PC-9 (cell line): Measurements from ENCODE around the gene TTC22. TPM values are rescaled to one million over a fixed set of nuclear protein-coding genes. Genes with fewer than 3 reads are reported as not detected.

ENCODE experiments used
- BruUV-seq: library from RNA; stranded (reverse); fragments of 400-500 nt; replicated peaks from 2 replicates; lab custom pipeline; 2021; lab: Mats Ljungman, UMichigan
- CTCF ChIA-PET: fragments of 300-600 bp; sonication (Branson Sonifier 250); formaldehyde crosslinking; loops from one replicate; lab custom pipeline; 2022; ENCODE audit warnings: antibody characterized with exemption; lab: Charles Lee
- POLR2A ChIA-PET: fragments of 300-600 bp; sonication (Branson Sonifier 250); formaldehyde crosslinking; loops from one replicate; lab custom pipeline; 2022; ENCODE audit warnings: antibody characterized with exemption; ENCODE audit not compliant: unreplicated experiment; lab: Charles Lee
- DNase-seq, 2 experiments: peaks; one replicate each; pipeline versions ENCODE4 v3.0.0 to v3.0.0-alpha.2; 2015 to 2022; ENCODE audit warnings: mixed read lengths in 1 of 2
- H2AFZ ChIP-seq: fragments of 200-600 bp; sonication (generic); 2 replicates; pipeline ENCODE4 v1.8.1; 2017; ENCODE audit warnings: antibody characterized with exemption
- H3F3A ChIP-seq: fragments of 200-600 bp; sonication (generic); 2 replicates; pipeline ENCODE4 v1.8.1; 2017; ENCODE audit warnings: antibody characterized with exemption, mild to moderate bottlenecking, low read depth; ENCODE audit not compliant: insufficient read depth
- H3K27ac ChIP-seq: fragments of 200-600 bp; sonication (generic); 2 replicates; pipeline ENCODE4 v1.6.1; 2016; ENCODE audit warnings: mixed run types
- H3K27me3 ChIP-seq: fragments of 200-600 bp; sonication (generic); 2 replicates; pipeline ENCODE4 v1.6.1; 2016; ENCODE audit warnings: low read depth, mixed run types; ENCODE audit not compliant: insufficient read depth
- H3K36me3 ChIP-seq: fragments of 200-600 bp; sonication (generic); 2 replicates; pipeline ENCODE4 v1.6.1; 2016; ENCODE audit warnings: low read depth, mixed run types
- H3K4me1 ChIP-seq: fragments of 200-600 bp; sonication (generic); replicated peaks from 2 replicates; pipeline ENCODE4 v1.6.1; 2016; ENCODE audit warnings: mixed run types; ENCODE audit not compliant: insufficient read depth
- H3K4me2 ChIP-seq: fragments of 200-600 bp; sonication (generic); 2 replicates; pipeline ENCODE4 v1.6.1; 2017; ENCODE audit warnings: mixed run types
- H3K4me3 ChIP-seq: fragments of 200-600 bp; sonication (generic); 2 replicates; pipeline ENCODE4 v1.6.1; 2016; ENCODE audit warnings: mixed run types
- H3K79me2 ChIP-seq: fragments of 200-600 bp; sonication (generic); 2 replicates; pipeline ENCODE4 v1.6.1; 2017; ENCODE audit warnings: low read depth, mixed run types
- H3K9me2 ChIP-seq: fragments of 200-600 bp; sonication (generic); 2 replicates; pipeline ENCODE4 v1.8.1; 2017; ENCODE audit warnings: mild to moderate bottlenecking; ENCODE audit not compliant: insufficient read depth
- H3K9me3 ChIP-seq: fragments of 200-600 bp; sonication (generic); 2 replicates; pipeline ENCODE4 v1.8.1; 2016; ENCODE audit warnings: low read depth; ENCODE audit not compliant: insufficient read depth
- H4K20me1 ChIP-seq: fragments of 200-600 bp; sonication (generic); 2 replicates; pipeline ENCODE4 v1.8.1; 2017; ENCODE audit not compliant: insufficient read depth
- EZH2 ChIP-seq: fragments of 200-600 bp; sonication (generic); IDR thresholded peaks from 2 replicates; pipeline ENCODE4 v1.8.0; 2017; ENCODE audit warnings: antibody characterized with exemption, low read depth
- intact Hi-C: fragments of 100-400 bp; cut with micrococcal nuclease; formaldehyde crosslinking; loops from one replicate; pipeline ENCODE4 v1.10.0; 2022; ENCODE audit not compliant: unreplicated experiment
- total RNA-seq: library from RNA; stranded (reverse); gene quantifications from 2 replicates; pipeline ENCODE4 v1.2.3, GENCODE V29; 2021
- TF ChIP-seq, protein P1 (sequence below): fragments of 200-600 bp; sonication (generic); conservative IDR thresholded peaks from 2 replicates; pipeline ENCODE4 v1.6.1; 2017; ENCODE audit warnings: mixed run types, antibody characterized with exemption, mild to moderate bottlenecking, moderate library complexity

The TTC22 gene
- total RNA-seq, 1 experiment from 2014 or later = 26.3 TPM

DNA sequence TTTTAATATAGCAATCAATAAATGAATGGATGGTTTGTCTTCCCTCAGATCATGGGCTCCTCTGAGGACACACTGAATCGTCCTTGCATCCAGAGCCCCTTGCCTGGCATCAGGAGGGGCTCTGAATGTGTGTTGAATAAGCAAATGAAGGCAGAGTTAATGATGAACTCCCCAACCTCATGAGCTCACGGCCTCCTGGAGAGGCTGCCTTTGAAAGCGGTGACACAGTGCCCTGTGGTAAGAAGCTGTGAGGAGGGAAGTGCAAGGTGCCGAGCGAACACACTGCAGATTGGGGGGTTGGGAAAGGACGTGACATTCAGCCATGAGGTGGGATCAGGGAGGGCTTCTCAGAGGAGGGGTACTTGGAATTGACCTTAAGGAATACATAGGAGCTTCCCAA, 33.6 kb downstream of the TTC22 start:
- Histone ChIP-seq H3K27me3 (no peaks in the 10 kb centered on the region), H3K36me3 (no peaks in the 10 kb centered on the region), H2AFZ (no peak overlapping the region), H3K9me3 (no peaks in the 10 kb centered on the region), H3K4me1 (peaks cover 7% of the 10 kb centered on the region; the same call in 1 of the 2 replicates), H3K4me3 (no peak overlapping the region), H3K79me2 (peaks cover 16% of the 10 kb centered on the region), H3F3A (no peaks in the 10 kb centered on the region), H3K4me2 (no peak overlapping the region), H3K9me2 (no peaks in the 10 kb centered on the region), H3K27ac (no peak overlapping the region), H4K20me1 (no peaks in the 10 kb centered on the region)
- no TSS peak for BruUV-seq
- intact Hi-C loops = no loop called here
- CTCF ChIA-PET = no interaction called here
- POLR2A ChIA-PET = no interaction called here
- no peak for DNase-seq
- TF ChIP-seq, protein P1, sequence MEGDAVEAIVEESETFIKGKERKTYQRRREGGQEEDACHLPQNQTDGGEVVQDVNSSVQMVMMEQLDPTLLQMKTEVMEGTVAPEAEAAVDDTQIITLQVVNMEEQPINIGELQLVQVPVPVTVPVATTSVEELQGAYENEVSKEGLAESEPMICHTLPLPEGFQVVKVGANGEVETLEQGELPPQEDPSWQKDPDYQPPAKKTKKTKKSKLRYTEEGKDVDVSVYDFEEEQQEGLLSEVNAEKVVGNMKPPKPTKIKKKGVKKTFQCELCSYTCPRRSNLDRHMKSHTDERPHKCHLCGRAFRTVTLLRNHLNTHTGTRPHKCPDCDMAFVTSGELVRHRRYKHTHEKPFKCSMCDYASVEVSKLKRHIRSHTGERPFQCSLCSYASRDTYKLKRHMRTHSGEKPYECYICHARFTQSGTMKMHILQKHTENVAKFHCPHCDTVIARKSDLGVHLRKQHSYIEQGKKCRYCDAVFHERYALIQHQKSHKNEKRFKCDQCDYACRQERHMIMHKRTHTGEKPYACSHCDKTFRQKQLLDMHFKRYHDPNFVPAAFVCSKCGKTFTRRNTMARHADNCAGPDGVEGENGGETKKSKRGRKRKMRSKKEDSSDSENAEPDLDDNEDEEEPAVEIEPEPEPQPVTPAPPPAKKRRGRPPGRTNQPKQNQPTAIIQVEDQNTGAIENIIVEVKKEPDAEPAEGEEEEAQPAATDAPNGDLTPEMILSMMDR = no peak
- no peak for TF ChIP-seq EZH2

DNA sequence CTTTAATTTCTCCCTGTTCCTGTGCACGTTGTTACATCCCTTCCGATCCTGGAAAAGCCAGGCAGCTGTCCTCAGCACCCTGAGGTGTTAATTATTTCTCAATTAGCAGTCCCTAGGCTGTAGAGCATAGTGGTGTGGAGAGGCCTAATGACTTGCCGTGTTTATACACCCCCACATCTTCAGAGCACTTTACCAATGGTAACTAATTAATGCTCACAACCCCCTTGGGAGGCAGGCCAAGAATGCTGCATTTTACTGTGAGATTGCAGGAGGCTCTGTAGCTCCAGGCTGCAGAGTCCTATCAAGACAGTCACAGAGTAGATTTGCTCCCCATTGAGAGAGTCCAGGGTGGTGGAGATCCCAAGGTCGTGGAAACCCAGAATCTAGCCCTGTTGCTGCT, 34.4 kb downstream of the TTC22 start:
- BruUV-seq = no TSS peak
- no peak for DNase-seq
- intact Hi-C loops = no loop called here
- H3K79me2 ChIP-seq = peaks cover 19% of the 10 kb centered on the region
- H4K20me1 ChIP-seq = no peaks in the 10 kb centered on the region
- H2AFZ ChIP-seq = no peak overlapping the region
- H3F3A ChIP-seq = no peaks in the 10 kb centered on the region
- no peaks in the 10 kb centered on the region for H3K27me3 ChIP-seq
- H3K27ac ChIP-seq = no peak overlapping the region
- H3K4me3 ChIP-seq = no peak overlapping the region
- peaks cover 7% of the 10 kb centered on the region; the same call in 1 of the 2 replicates for H3K4me1 ChIP-seq
- POLR2A ChIA-PET = interaction anchor here (0.5 to 0.7 kb wide), 2 partner anchors 34 to 84 kb away, joined by 4 to 7 read pairs; partner anchors contain the start of gene TTC22
- TF ChIP-seq, protein P1 = no peak
- TF ChIP-seq EZH2 = no peak
- no peak overlapping the region for H3K4me2 ChIP-seq
- no peaks in the 10 kb centered on the region for H3K36me3 ChIP-seq
- no peaks in the 10 kb centered on the region for H3K9me3 ChIP-seq
- CTCF ChIA-PET = no interaction called here
- H3K9me2 ChIP-seq = no peaks in the 10 kb centered on the region

DNA sequence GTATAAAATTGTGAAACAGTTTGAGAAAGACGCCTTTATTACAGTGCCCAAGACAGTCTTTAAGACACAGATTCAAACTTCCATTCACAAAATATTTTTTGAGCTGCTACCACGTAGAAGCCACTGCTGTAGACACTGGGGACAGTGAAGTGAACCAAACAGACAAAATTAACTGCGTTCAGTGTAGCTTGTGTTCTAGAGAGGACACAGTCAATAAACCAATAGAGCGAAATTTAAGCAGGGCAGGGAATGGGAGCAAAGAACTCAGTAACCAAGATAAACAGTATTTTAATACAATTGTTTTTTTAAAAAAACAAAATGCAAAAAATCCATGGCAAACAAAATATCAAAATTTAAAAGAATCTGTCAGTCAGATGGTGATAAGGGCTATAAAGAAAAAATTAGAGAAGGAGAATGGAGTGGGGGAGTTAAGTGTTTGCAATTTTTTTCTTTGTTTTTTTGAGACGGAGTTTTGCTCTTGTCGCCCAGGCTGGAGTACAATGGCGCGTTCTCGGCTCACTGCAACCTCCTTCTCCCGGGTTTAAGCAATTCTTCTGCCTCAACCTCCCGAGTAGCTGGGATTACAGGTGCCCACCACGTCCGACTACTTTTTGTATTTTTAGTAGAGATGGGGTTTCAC, 36.1 kb downstream of the TTC22 start:
- no peak for DNase-seq
- no TSS peak for BruUV-seq
- intact Hi-C loops = loop anchor here (2.0 kb wide), 1 partner anchor 36 kb away; the partner anchor contains the start of gene TTC22
- H2AFZ ChIP-seq = peak overlapping the region; percentile 85
- peaks cover 7% of the 10 kb centered on the region; the same call in 1 of the 2 replicates for H3K4me1 ChIP-seq
- H3K27ac ChIP-seq = no peak overlapping the region
- peaks cover 19% of the 10 kb centered on the region for H3K79me2 ChIP-seq
- peak overlapping the region; percentile 91 for H3K4me2 ChIP-seq
- TF ChIP-seq, protein P1 = no peak
- TF ChIP-seq EZH2 = no peak
- no peaks in the 10 kb centered on the region for H3K9me2 ChIP-seq
- H3F3A ChIP-seq = no peaks in the 10 kb centered on the region
- no peaks in the 10 kb centered on the region for H3K36me3 ChIP-seq
- ChIA-PET CTCF (no interaction called here), POLR2A (interaction anchor here (0.7 kb wide), 1 partner anchor 25 kb away, joined by 4 read pairs; no protein-coding TSS in a partner anchor)
- H3K27me3 ChIP-seq = no peaks in the 10 kb centered on the region
- peak overlapping the region; percentile 71 for H3K4me3 ChIP-seq
- no peaks in the 10 kb centered on the region for H3K9me3 ChIP-seq
- H4K20me1 ChIP-seq = no peaks in the 10 kb centered on the region
